ENCODE data around the gene SLC6A17.

The SLC6A17 gene

DNA sequence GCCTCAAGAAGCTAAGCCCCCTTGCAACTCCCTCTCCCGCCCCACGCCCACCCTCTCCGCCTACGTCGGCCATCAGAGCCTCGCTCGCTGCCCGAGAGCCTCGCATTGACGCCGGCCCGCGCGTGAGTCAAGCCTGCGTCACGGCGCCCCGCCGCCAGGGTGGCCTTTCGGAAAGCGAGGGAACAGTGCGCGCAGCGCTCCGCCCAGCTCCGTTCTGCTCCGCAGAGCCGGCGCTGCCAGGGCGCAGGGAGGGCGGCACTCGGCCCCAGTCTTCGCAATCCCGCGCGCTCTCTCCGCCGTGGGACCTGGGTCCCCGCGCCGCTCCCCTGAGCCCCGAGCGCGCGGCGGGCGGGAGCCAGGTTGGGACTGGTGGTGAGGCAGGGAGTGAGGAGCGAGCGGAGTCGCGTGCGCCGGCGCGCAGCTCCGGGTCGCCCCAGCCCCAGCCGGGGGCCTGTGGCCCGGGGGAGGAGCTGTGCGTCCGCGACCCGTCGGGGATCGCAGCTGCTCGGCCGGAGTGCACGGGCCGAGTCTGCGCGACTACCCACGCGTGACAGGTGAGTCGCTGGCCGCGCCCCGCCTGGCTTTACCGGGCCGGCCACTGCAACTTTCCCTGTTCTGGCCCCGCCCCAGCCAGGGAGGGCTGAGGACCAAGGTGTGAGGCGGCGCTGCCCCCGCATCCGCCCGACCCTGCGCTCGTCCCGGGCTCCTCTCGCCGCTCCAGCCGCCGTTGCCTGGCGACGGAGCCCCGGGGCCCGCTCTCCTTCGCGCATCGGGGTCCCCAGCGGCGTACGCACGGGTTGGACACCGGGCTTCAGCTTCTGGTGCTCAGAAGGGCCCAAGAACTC, at the start of gene SLC6A17:
SLC6A17 (plus strand) TSS at position 165 of the 845 bp plus-strand sequence. CDS start 16,436 bp downstream, outside the sequence.
- no peak for DNase-seq (ENCODE audit: low spot score)

DNA sequence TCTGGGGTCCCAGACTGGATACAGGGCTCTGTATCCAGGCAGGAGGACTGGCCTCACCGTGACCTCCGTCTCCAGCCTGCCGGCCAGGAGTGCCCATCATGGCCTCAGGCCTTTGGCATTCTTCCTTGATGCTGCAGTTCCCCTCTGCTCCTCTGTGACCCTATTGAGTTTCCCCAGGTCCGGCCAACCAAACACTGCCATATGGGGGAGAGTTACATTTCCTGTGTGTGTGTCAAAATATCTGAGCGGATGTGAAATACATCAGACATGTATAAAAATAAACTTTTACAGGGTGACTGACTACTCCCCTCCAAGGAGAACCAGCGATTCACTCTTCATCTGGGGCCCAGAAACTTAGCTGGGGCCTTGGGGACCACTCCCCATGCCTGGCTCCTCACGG, 48.2 kb upstream of the SLC6A17 start:
- DNase-seq (ENCODE audit: low spot score) = no peak

DNA sequence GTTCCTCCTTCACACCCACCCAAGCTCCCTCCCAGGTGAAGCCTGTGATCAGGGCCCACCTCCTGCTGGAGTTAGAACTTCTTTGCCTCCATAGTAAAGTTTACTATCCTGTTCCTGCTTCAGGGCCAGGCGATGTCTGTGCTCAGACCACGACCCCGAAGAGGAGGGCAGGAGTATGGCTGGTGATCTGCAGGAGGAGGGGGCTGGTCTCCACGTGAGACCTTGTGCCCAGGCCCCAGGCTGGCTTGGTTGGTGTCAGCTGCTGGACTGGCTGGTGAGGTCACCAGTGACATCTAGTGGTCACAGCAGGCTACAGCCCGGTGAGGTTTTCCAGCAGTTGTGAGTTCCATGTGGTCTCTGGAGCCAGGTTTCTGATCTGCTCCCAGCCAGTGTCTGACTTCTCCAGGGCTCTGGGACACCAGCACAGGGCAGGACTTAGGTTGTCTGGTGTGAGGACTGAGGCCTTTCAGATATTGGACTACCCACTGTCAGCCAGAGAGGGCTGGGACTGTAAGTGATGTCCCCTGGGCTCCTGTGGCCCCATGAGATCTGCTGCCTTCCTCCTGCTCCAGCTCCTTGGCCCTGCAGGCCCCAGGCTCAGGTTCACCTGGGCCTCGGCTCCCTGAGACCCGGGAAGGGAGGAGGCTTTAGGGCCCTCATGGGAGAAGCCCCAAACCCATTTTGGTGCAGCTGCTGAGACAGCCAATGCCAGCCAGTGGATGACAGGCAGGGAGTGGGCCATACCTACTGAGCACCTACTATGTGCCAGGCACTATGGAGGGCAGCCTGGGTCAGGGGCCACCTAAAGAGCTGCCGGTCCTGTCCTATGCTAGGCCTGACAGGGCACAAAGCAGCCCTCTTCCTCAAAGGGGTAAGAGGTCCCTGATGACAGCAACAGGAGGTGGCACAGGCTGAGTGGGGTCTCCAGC, 44.0 kb upstream of the SLC6A17 start:
- peak; percentile 74 for DNase-seq (ENCODE audit: low spot score)

DNA sequence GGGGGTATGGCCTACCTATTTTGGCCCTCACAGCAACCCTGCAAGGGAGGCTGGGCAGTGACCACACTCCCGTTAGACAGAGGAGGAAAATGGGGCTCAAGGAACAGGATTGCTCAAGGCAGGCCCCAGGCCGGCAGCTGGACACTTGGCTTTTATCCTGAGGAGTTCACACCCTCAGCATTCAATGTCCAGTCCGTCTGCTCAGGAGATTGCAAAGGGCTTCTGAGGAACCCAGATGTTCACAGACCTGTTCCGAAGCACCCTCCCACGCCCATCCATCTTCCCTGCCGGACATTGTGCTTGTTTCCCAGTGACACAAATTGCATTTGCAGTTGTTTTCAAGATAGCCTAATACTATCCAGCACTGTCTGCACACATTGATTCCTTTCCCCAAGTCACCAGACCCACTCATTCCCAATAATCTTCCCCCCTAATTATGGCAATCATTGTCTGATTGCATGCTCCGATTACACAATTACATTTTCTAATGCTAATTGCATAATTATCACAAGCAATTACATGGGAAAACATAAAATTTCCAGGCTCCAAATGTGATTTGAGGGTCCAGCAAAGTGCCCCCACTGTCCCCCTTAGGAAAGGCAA, 42.3 kb upstream of the SLC6A17 start:
- no peak for DNase-seq (ENCODE audit: low spot score)

DNA sequence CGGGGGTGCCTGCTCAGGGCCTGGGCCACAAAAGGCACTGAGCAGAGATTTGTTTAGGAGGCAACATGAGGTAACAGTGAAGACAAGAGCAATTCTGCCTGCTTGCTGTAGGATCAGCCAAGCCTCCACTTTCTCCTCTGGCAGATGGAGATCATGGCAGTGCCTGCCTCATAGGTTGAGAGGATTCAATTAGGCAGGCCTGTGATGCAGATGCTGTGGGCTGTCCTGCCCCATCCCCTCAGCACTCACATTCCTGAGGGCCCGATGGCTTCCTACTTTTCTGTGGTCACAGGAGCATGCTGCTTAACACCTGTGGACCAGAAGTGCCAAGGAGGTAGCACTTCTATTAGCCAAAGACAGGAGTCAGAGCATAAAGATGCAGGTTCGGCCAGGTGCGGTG, 39.2 kb upstream of the SLC6A17 start:
- no peak for DNase-seq (ENCODE audit: low spot score)

DNA sequence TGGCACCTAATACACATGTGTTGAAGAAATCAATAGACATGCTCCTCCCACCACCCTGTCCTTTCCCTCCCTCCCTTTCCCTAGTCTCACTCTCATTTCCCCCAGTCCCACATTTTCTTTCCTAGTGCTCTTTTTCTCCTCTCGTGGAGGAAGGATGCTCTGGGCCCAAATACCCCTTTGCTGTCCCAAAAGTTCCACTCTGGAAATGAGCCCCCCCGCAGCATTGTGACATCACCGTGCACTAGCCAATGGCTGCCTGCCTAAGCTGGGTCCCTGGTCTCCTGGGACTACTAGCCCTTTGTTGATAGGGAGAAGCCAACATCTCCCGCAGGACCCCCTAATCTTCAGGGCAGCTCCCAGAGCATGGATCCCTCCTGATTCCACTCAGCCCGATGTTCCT, 38.2 kb upstream of the SLC6A17 start, which contains the start of gene UBL4B:
UBL4B (plus strand) TSS at position 301 of the 400 bp plus-strand sequence; CDS start at position 393, 92 bp downstream.
- no peak for DNase-seq (ENCODE audit: low spot score)

DNA sequence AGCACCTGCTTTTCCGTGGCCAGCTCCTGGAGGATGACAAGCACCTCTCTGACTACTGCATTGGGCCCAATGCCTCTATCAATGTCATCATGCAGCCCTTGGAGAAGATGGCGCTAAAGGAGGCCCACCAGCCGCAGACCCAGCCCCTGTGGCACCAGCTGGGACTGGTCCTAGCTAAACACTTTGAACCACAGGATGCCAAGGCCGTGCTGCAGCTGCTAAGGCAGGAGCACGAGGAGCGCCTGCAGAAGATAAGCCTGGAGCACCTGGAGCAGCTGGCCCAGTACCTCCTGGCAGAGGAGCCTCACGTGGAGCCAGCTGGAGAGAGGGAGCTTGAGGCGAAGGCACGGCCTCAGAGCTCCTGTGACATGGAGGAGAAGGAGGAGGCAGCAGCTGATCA, 37.6 kb upstream of the SLC6A17 start:
- DNase-seq (ENCODE audit: low spot score) = no peak

DNA sequence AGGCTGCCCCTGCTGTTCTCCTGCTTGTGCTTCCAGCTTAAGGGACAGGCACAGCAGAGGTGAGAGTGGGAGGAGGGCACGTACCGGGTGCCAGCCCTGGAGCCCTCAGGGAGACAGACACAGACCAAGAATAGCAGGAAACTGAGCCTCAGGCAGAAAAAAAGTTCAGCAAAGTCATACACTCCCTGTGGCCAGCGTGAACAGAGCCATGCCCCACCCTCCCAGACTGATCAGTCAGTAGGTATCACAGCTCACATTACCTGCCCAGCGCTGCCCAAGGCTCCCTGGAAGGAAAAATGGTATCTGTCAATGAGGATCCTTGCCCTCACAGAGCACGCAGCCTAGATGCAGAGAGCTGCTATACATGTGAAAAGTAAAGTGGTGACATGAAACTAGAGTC, 36.7 kb upstream of the SLC6A17 start:
- DNase-seq (ENCODE audit: low spot score) = no peak

DNA sequence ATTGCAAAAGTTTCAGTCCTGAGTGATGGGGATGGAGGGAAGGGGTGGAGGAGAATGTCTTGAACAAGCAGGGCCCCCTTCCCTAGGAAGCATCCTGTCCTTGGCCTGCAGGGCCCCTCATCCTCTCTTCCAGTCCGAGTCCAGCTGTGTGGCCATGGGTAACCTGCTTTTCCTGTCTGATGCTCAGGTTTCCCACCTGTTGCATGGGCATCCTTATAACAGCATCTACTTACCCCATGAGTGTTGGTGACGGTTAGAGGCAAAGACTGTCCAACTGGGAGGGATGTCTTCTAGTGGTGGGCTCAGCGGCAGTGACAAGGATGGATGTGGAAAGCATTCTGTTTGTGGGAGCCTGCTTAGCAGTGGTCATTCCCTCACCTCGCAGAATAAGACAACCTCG, 36.1 kb upstream of the SLC6A17 start:
- no peak for DNase-seq (ENCODE audit: low spot score)

DNA sequence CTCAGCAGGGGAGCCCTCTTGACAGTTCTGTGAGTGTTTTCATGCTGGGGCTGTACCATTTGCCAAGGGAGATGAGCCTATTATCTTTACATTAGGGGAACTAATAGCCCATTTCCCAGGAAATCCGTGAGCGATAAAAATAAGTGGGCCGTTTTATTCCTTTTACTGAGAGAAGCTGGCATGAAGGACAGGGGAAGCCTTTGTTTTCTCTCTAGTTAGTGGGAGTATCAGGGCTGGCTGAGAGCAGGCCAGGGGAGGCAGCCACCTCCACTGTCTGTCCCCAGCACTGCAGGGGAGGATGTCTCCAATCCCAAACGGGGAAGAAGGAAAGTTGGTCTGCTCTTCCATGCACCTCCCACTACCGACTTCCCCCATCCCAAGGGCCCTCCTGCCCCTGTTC, 35.5 kb upstream of the SLC6A17 start:
- DNase-seq (ENCODE audit: low spot score) = no peak

DNA sequence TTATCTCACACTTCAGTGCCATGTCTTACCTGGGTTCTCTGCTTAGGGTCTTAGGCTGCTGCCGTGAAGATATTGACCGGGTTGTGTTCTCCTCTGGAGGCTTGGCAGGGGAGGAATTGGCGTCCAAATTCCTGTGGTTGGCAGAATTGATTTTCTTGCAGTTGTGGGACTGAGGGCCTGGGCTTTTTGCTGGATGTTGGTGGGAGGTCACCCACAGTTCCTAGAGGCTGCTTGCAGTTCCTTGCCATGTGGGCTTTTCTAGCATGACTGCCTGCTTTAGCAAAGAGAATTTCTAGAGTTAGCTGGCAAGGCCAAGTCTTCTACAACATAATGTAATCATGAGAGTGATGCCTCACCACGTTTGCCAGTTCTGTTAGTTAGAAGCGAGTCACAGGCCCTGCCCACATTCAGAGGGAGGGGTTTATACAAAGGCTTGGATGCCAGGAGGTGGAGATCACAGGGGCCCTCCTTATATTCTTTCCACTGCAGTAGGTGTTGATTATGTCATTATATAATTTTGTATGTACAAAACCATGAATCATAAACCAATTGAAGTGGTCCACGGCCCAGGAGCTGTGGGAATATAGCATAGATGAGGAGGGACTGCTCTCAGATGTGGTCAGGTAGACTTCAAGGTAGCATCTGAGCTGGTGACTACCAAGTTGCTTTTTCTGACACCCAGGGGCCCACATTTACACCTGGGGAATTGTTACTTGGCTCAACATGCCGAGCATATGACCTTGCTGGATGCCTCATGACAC, 31.5 kb upstream of the SLC6A17 start:
- DNase-seq (ENCODE audit: low spot score) = peak; percentile 8

DNA sequence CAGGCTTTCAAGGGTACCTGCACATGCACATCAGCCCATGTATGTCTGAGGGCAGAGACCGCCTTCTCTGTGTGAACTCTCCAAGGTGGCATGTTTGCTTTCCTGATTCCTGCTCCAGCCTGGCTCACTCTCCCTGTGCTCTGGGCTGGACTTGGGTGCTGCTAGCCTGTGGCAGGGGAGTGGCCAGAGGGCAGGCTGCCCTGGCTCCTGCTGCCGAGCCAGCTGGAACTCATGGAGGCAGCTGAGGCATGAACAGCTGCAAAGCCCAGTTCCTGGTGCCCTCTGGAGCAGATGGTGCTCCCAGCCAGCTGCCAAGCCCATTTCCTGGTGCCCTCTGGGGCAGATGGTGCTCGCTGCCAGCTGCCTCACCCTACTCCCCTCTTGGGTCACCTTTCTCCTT, 30.5 kb upstream of the SLC6A17 start:
- no peak for DNase-seq (ENCODE audit: low spot score)

DNA sequence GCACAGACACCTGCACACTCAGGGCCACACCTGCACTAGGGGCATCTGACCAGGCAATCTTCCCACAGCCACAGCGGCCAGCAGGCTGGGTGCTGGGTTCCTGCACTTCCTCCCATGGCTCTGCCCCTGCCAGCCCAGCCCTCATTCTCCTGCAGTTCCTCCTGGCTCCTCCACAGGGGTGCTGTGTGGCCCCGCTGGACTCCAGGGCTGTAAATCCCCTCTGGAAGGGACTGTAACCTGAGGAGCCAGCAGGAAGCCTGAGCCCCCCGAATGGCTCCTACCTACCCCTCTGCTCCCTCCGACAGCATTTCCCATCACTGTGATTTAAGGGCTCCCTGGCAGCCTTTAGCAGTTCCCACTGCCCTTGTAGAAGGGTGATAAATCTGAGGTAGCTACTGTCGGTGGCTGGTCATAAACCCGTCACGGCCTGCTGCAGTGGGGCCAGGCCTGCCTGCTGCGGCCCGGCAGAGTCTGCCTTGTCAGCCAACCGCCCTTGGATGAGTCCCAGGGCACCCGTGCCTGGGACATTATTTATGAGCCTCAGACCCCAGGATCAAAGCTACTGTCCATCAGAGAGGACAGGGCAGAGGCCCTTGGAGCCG, 29.2 kb upstream of the SLC6A17 start:
- no peak for DNase-seq (ENCODE audit: low spot score)

DNA sequence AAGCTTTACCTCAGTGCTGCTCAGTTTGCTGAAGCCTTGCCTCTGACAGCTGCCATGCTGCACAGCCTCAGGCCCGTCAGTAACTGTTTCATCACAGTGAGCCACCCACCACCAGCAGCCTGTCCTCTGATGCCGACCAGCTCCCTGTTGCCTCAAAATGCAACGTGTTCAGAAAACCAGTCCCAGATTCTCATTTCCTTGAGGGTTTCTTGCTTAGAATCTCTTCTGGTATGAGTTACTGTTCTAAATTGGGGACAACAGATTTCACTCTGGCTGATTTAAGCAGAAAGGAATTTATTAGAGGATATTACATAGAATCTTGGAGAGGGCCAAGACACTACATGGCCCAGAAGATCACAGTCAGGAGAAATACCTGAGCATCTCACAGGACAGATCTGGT, 27.1 kb upstream of the SLC6A17 start:
- no peak for DNase-seq (ENCODE audit: low spot score)

DNA sequence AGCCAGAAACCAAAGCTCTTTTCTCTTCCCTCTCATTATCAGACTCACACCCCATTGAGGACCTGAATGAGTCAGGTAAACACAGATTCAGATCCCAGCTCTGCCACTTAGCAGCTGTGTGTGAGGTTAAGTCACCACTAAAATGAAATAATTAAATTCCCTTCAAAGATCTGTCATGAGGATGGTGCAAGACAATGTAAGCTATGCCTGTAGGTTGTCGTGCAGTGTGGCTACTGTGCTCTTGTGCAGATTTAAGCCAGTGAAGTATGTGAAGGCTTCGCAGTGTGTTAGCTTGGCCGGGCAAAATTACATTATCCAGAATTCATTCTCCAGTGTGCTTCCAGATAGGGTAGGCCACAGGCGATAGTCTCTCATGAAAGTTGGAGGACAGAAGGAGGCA, 24.5 kb upstream of the SLC6A17 start:
- no peak for DNase-seq (ENCODE audit: low spot score)

DNA sequence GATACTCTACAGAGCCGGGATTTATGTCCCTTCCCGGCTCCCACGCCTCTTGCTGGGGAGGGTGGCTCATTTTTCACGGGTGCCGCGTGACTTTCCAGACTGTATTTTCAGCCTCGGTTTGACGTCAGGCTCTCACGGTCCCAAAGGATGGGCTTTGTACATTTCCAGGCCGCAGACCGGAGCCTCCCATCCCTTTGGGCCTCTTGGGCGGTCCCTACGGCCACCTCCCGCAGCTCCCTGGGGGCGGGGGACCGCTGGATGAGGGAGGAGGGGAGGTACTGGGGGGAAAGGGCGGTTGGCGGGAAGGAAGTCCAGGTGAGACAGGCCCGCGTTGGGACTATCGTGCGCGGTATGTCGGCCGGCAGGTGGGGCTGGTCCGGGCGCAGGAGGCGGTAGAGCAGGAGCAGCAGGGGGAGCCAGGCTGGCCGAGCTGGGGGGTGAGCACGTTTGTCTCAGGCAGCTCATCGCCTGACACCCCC, 20.1 kb upstream of the SLC6A17 start:
- no peak for DNase-seq (ENCODE audit: low spot score)

DNA sequence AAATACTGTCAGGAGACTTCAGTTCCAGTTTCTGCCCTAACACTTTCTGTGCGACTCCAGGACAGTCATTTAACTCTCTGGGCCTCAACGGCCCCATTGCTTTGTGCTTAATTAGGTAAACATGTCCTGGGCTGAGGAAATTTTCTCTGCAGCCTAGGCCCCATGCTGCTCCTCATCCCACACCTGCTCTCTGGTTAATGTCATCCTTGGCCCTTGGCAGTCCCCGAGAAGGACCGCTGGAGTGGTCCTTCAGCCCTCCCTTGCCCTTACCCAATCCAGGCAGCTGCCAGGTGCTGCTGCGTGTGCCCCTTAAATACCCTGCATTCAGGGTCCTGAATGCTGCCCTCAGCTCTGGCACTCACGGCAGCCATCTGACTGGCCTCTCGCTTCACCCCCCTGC, 19.3 kb upstream of the SLC6A17 start:
- no peak for DNase-seq (ENCODE audit: low spot score)

DNA sequence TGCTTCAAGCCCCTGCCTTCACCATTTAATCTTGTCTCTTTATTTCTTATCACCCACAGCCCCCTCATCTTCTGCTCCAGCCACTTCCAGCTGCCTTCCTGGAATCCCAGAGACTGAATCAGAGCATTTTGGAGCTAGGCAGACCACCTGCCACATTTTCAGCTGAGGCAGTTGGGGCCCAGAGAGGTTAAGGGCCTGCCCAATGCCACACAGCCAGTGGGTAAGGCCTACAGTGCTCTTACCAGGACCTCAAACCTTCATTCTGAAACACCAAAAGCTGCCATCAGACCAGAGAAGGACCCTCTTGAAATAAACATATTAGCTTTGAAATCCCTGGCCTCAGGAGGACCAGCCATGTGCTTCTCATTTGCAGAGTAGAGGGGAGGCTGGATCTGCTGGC, 17.6 kb upstream of the SLC6A17 start:
- DNase-seq (ENCODE audit: low spot score) = no peak

DNA sequence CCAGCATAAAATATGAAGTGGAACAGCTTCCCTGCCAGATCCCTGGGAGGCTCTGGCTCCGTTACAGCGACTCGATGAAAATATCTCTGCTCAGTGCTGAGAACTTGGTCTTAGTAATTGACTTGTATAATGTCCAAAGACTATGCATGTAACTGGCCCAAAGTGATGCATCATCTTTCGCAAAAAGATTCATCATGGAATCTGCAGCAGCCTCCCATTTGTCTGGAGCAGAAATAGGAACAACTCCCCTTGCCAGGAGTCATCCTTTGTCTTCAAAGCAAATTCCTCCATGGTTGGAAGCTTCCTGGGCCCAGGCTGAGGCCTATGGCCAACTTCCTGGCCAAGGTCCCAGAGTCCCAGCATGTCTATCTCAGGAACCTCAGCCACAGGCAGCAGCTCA, 16.9 kb upstream of the SLC6A17 start:
- DNase-seq (ENCODE audit: low spot score) = no peak

DNA sequence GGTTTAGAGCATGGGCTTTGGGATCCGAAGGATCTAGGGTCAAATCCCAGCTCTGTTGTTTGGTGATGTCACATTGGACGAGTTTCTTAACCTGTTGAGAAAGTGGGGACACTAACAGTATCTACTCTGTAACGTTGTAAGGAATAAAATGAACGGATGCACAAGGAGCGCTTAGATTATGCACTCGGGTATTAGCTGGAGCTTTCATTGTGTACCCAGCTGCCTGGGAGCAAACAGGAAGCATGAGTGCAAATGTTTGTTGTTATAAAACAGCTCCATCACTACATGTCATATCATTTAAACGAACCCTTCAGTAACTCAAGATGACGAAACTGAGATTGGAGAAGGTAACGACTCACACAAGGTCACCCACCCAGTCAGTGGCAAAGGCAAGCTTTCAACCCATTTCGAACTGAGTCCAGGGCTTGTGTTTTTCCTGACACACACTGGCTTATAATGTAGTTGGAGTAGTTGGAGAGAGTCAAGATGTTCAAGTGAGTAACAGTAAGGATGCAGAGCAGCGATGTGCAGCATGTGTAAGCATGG, 16.2 kb upstream of the SLC6A17 start:
- DNase-seq (ENCODE audit: low spot score) = no peak

DNA sequence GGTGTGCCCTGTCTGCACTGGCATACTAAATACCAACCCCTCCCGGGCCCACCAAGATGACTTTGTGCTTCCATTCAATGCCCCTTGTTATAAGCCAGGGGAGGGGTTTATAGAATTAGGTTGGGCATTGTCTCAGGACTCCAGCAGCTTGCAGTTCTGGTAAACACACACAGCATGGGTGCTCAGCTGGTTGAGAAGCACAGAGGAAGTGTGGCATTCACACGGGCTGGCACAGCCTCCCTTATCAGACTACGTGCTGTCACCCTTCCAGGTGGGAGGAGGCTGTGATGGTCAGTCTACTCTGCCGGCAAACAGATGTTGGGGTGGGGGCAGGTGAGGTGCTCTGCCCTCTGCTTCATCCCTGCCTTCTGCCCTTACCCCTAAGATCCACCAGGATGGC, 15.0 kb upstream of the SLC6A17 start:
- DNase-seq (ENCODE audit: low spot score) = no peak
